ENCODE results near the gene TNFRSF14. TPM values are rescaled to one million over a fixed set of nuclear protein-coding genes. Genes with fewer than 3 reads are reported as not detected.

TNFRSF14 gene
- total RNA-seq, 2 experiments from 2014 or later: 15.7 to 18.5 TPM

GRCh38 chr1:2611621-2612437 is 55.7 kb downstream of the TNFRSF14 start:
- no peak overlapping the region for H3K27ac ChIP-seq (ENCODE audit: low read depth, low read length, poor library complexity, severe bottlenecking)
- no peak for DNase-seq (ENCODE audit: low spot score)
- no peaks in the 10 kb centered on the region for H4K20me1 ChIP-seq (ENCODE audit: insufficient read depth, low read length)
- H3K9me2 ChIP-seq (ENCODE audit: insufficient read depth, low read length): no peaks in the 10 kb centered on the region
- TF ChIP-seq EZH2phosphoT487 (IDR thresholded peaks at IDR 0.05; ENCODE audit: borderline replicate concordance, low read depth, low read length): no peak
- TF ChIP-seq, protein P1, sequence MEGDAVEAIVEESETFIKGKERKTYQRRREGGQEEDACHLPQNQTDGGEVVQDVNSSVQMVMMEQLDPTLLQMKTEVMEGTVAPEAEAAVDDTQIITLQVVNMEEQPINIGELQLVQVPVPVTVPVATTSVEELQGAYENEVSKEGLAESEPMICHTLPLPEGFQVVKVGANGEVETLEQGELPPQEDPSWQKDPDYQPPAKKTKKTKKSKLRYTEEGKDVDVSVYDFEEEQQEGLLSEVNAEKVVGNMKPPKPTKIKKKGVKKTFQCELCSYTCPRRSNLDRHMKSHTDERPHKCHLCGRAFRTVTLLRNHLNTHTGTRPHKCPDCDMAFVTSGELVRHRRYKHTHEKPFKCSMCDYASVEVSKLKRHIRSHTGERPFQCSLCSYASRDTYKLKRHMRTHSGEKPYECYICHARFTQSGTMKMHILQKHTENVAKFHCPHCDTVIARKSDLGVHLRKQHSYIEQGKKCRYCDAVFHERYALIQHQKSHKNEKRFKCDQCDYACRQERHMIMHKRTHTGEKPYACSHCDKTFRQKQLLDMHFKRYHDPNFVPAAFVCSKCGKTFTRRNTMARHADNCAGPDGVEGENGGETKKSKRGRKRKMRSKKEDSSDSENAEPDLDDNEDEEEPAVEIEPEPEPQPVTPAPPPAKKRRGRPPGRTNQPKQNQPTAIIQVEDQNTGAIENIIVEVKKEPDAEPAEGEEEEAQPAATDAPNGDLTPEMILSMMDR (conservative IDR thresholded peaks at IDR 0.05; ENCODE audit: low read length): no peak
- H3K4me1 ChIP-seq (ENCODE audit: insufficient read depth, low read length, poor library complexity, severe bottlenecking): no peaks in the 10 kb centered on the region
- intact Hi-C loops (cut with micrococcal nuclease; ENCODE audit: unreplicated experiment): no loop called here
- H3K9me3 ChIP-seq (ENCODE audit: low read length): no peaks in the 10 kb centered on the region
- H2AFZ ChIP-seq (ENCODE audit: low read length): no peak overlapping the region
- H3K4me2 ChIP-seq (ENCODE audit: low read length): no peak overlapping the region
- no peak overlapping the region for H3K4me3 ChIP-seq (ENCODE audit: low read depth, low read length, poor library complexity, severe bottlenecking)
- no peaks in the 10 kb centered on the region for H3K79me2 ChIP-seq (ENCODE audit: insufficient read depth, low read depth, low read length)
- BruUV-seq (replicated peaks): no TSS peak
- ChIA-PET CTCF (ENCODE audit: unreplicated experiment) (no interaction called here), POLR2A (no interaction called here)
- H3K36me3 ChIP-seq (ENCODE audit: insufficient read depth, low read length): no peaks in the 10 kb centered on the region

GRCh38 chr1:2612591-2613365 is 56.6 kb downstream of the TNFRSF14 start:
- H4K20me1 ChIP-seq (ENCODE audit: insufficient read depth, low read length): no peaks in the 10 kb centered on the region
- intact Hi-C loops (cut with micrococcal nuclease; ENCODE audit: unreplicated experiment): no loop called here
- no peaks in the 10 kb centered on the region for H3K4me1 ChIP-seq (ENCODE audit: insufficient read depth, low read length, poor library complexity, severe bottlenecking)
- ChIA-PET CTCF (ENCODE audit: unreplicated experiment) (no interaction called here), POLR2A (no interaction called here)
- H2AFZ ChIP-seq (ENCODE audit: low read length): no peak overlapping the region
- no peak overlapping the region for H3K4me3 ChIP-seq (ENCODE audit: low read depth, low read length, poor library complexity, severe bottlenecking)
- no peak for DNase-seq (ENCODE audit: low spot score)
- H3K9me3 ChIP-seq (ENCODE audit: low read length): no peaks in the 10 kb centered on the region
- H3K27ac ChIP-seq (ENCODE audit: low read depth, low read length, poor library complexity, severe bottlenecking): no peak overlapping the region
- H3K9me2 ChIP-seq (ENCODE audit: insufficient read depth, low read length): no peaks in the 10 kb centered on the region
- TF ChIP-seq EZH2phosphoT487 (IDR thresholded peaks at IDR 0.05; ENCODE audit: borderline replicate concordance, low read depth, low read length): no peak
- TF ChIP-seq, protein P1 (conservative IDR thresholded peaks at IDR 0.05; ENCODE audit: low read length): no peak
- no peaks in the 10 kb centered on the region for H3K79me2 ChIP-seq (ENCODE audit: insufficient read depth, low read depth, low read length)
- H3K36me3 ChIP-seq (ENCODE audit: insufficient read depth, low read length): no peaks in the 10 kb centered on the region
- H3K4me2 ChIP-seq (ENCODE audit: low read length): no peak overlapping the region
- BruUV-seq (replicated peaks): no TSS peak

Other genes starting within 250 kb of the TNFRSF14 start
- 13.1 and 19.4 TPM in 2 replicates for gene MORN1, start 164.8 kb upstream of the TNFRSF14 start, total RNA-seq (2014; rRNA removed; shearing (Covaris generic))
- gene MORN1, start 164.8 kb upstream of the TNFRSF14 start, total RNA-seq (2022): 23.6 and 29.7 TPM in 2 replicates
- gene RER1, start 164.5 kb upstream of the TNFRSF14 start, total RNA-seq (2014; rRNA removed; shearing (Covaris generic)): 54.4 and 60.5 TPM in 2 replicates
- gene RER1, start 164.5 kb upstream of the TNFRSF14 start, total RNA-seq (2022): 113 and 138 TPM in 2 replicates
- gene PEX10, start 143.8 kb upstream of the TNFRSF14 start, total RNA-seq (2014; rRNA removed; shearing (Covaris generic)): 22.6 and 23.3 TPM in 2 replicates
- 19.4 and 24.5 TPM in 2 replicates for gene PEX10, start 143.8 kb upstream of the TNFRSF14 start, total RNA-seq (2022)
- gene PLCH2, start 80.1 kb upstream of the TNFRSF14 start, total RNA-seq (2014; rRNA removed; shearing (Covaris generic)): 1.8 and 2.2 TPM in 2 replicates
- 1.0 and 1.4 TPM in 2 replicates for gene PLCH2, start 80.1 kb upstream of the TNFRSF14 start, total RNA-seq (2022)
- gene PANK4, start 29.8 kb upstream of the TNFRSF14 start, total RNA-seq (2014; rRNA removed; shearing (Covaris generic)): 43.6 and 55.9 TPM in 2 replicates
- 49.1 and 53.9 TPM in 2 replicates for gene PANK4, start 29.8 kb upstream of the TNFRSF14 start, total RNA-seq (2022)
- not detected in 2 replicates for gene HES5, start 26.1 kb upstream of the TNFRSF14 start, total RNA-seq (2014; rRNA removed; shearing (Covaris generic))
- not detected in 2 replicates for gene HES5, start 26.1 kb upstream of the TNFRSF14 start, total RNA-seq (2022)
- gene PRXL2B, start 30.4 kb downstream of the TNFRSF14 start, total RNA-seq (2014; rRNA removed; shearing (Covaris generic)): 7.0 and 10.4 TPM in 2 replicates
- gene PRXL2B, start 30.4 kb downstream of the TNFRSF14 start, total RNA-seq (2022): 4.8 and 5.2 TPM in 2 replicates
- gene MMEL1, start 76.6 kb downstream of the TNFRSF14 start, total RNA-seq (2014; rRNA removed; shearing (Covaris generic)): not detected in 2 replicates
- not detected in 2 replicates for gene MMEL1, start 76.6 kb downstream of the TNFRSF14 start, total RNA-seq (2022)
- gene TTC34, start 245.3 kb downstream of the TNFRSF14 start, total RNA-seq (2014; rRNA removed; shearing (Covaris generic)): 0.77 and 1.1 TPM in 2 replicates
- gene TTC34, start 245.3 kb downstream of the TNFRSF14 start, total RNA-seq (2022): 2.2 TPM in 2 replicates